K562 (cell line): ENCODE data around the gene PI4KA. TPM values are rescaled to one million over a fixed set of nuclear protein-coding genes. Genes with fewer than 3 reads are reported as not detected.

Experiments
- AFF1 ChIP-seq, 2 experiments: fragments of 450-650 bp; IDR thresholded peaks; 2 replicates each; pipeline ENCODE4 v1.6.1; 2018; ENCODE audit warnings: mild to moderate bottlenecking in 2 of 2, low read depth in 1 of 2; ENCODE audit not compliant: partially characterized antibody in 2 of 2
- BRF1 ChIP-seq: IDR thresholded peaks from 3 replicates; pipeline ENCODE4 v1.6.1; 2011; ENCODE audit warnings: borderline replicate concordance, mild to moderate bottlenecking; ENCODE audit not compliant: insufficient read length; ENCODE audit errors: extremely low read depth
- FOXK1 ChIP-seq: sonication (generic); formaldehyde crosslinking; IDR thresholded peaks from 2 replicates; pipeline ENCODE4 v1.8.0; 2022; ENCODE audit warnings: missing genetic modification reagents, mild to moderate bottlenecking, borderline replicate concordance
- HNRNPH1 ChIP-seq: fragments of 200-400 bp; formaldehyde crosslinking; optimal IDR thresholded peaks from 2 replicates; pipeline ENCODE3; 2017; ENCODE audit warnings: low read depth, mild to moderate bottlenecking, low read length, moderate library complexity
- KHSRP ChIP-seq: fragments of 450-650 bp; IDR thresholded peaks from 2 replicates; pipeline ENCODE4 v1.6.1; 2017
- MCM5 ChIP-seq: fragments of 450-650 bp; IDR thresholded peaks from 2 replicates; pipeline ENCODE4 v1.6.1; 2016; ENCODE audit warnings: low read depth
- PCBP2 ChIP-seq: fragments of 200-400 bp; formaldehyde crosslinking; IDR thresholded peaks from 2 replicates; pipeline ENCODE4 v1.6.1; 2018; ENCODE audit warnings: low read length, low read depth, mild to moderate bottlenecking, moderate library complexity; ENCODE audit not compliant: poor library complexity, severe bottlenecking
- PHF20 ChIP-seq: fragments of 450-650 bp; IDR thresholded peaks from 2 replicates; pipeline ENCODE4 v1.6.1; 2018; ENCODE audit not compliant: partially characterized antibody
- PURB ChIP-seq: sonication (generic); formaldehyde crosslinking; IDR thresholded peaks from 2 replicates; pipeline ENCODE4 v1.9.0; 2021; ENCODE audit warnings: low read depth, mild to moderate bottlenecking, missing genetic modification reagents
- RAD21 ChIP-seq, 2 experiments: fragments of 250-450 bp in 1 of 2; fragments of 450-650 bp in 1 of 2; sonication (Bioruptor Pico) in 1 of 2; formaldehyde crosslinking in 1 of 2; IDR thresholded peaks in 1 of 2; conservative IDR thresholded peaks in 1 of 2; 2 replicates each; pipeline versions ENCODE4 v1.4.0 to v1.8.0; 2020 to 2022; ENCODE audit warnings: mild to moderate bottlenecking in 2 of 2, moderate library complexity in 1 of 2
- RBFOX2 ChIP-seq: fragments of 200-400 bp; formaldehyde crosslinking; IDR thresholded peaks from 2 replicates; pipeline ENCODE4 v1.6.1; 2017; ENCODE audit warnings: low read depth, mild to moderate bottlenecking, low read length, moderate library complexity
- SAFB2 ChIP-seq: fragments of 200-400 bp; formaldehyde crosslinking; IDR thresholded peaks from 2 replicates; pipeline ENCODE4 v1.6.1; 2018; ENCODE audit warnings: borderline replicate concordance, low read length, low read depth, moderate library complexity; ENCODE audit not compliant: severe bottlenecking
- TBL1XR1 ChIP-seq, 2 experiments: IDR thresholded peaks; 2 replicates each; pipeline ENCODE4 v1.6.1; 2012; ENCODE audit warnings: improper control_type of control experiment in 2 of 2, low read length in 2 of 2, mild to moderate bottlenecking in 1 of 2
- TEAD1 ChIP-seq, 2 experiments: fragments of 450-650 bp in 1 of 2; sonication (generic) in 1 of 2; formaldehyde crosslinking; IDR thresholded peaks; 2 replicates each; pipeline versions ENCODE4 v1.4.0 to v1.8.0; 2020 to 2022; ENCODE audit warnings: mild to moderate bottlenecking in 2 of 2, missing genetic modification reagents in 1 of 2
- polyA plus RNA-seq, 8 experiments: library from polyadenylated mRNA; depleted of rRNA in 4 of 8; stranded (reverse) in 5 of 8; unstranded in 3 of 8; fragments of >200 nt; fragmentation: Nextera tagmentation in 2 of 8; fragmentation: Illumina TruSeq in 1 of 8; extraction: Ambion mirVana in 2 of 8; extraction: Trizol in 1 of 8; gene quantifications; 2 replicates each; pipeline versions ENCODE4 v1.2.1 to v1.2.3, GENCODE V29; 2011 to 2014; ENCODE audit warnings: inconsistent platforms in 1 of 8, missing spikeins in 1 of 8
- total RNA-seq, 7 experiments: library from RNA; depleted of rRNA in 6 of 7; stranded (reverse); fragments of >200 nt in 6 of 7; fragmentation: Illumina TruSeq in 2 of 7; extraction: Trizol in 2 of 7; gene quantifications; 2 replicates each; pipeline versions ENCODE4 v1.2.1 to v1.2.3, GENCODE V29; 2011 to 2021; ENCODE audit warnings: low replicate concordance in 1 of 7
- TF ChIP-seq, protein P1 (sequence below): fragments of 200-800 bp; sonication (Bioruptor generic); IDR thresholded peaks from 2 replicates; pipeline ENCODE4 v1.6.1; 2016; ENCODE audit warnings: missing genetic modification characterization, missing compliant biosample characterization
- TF ChIP-seq, protein P2 (sequence below): fragments of 200-800 bp; sonication (Bioruptor generic); IDR thresholded peaks from 2 replicates; pipeline ENCODE4 v1.6.1; 2017; ENCODE audit warnings: missing genetic modification characterization, missing compliant biosample characterization

PI4KA gene
- total and polyA plus RNA-seq, 9 of the 15 experiments (the other 6 are each of a cell fraction or from before 2014, with no cell fraction given) = 7.3 to 187 (median 84.7) TPM

- TF ChIP-seq, protein P1, sequence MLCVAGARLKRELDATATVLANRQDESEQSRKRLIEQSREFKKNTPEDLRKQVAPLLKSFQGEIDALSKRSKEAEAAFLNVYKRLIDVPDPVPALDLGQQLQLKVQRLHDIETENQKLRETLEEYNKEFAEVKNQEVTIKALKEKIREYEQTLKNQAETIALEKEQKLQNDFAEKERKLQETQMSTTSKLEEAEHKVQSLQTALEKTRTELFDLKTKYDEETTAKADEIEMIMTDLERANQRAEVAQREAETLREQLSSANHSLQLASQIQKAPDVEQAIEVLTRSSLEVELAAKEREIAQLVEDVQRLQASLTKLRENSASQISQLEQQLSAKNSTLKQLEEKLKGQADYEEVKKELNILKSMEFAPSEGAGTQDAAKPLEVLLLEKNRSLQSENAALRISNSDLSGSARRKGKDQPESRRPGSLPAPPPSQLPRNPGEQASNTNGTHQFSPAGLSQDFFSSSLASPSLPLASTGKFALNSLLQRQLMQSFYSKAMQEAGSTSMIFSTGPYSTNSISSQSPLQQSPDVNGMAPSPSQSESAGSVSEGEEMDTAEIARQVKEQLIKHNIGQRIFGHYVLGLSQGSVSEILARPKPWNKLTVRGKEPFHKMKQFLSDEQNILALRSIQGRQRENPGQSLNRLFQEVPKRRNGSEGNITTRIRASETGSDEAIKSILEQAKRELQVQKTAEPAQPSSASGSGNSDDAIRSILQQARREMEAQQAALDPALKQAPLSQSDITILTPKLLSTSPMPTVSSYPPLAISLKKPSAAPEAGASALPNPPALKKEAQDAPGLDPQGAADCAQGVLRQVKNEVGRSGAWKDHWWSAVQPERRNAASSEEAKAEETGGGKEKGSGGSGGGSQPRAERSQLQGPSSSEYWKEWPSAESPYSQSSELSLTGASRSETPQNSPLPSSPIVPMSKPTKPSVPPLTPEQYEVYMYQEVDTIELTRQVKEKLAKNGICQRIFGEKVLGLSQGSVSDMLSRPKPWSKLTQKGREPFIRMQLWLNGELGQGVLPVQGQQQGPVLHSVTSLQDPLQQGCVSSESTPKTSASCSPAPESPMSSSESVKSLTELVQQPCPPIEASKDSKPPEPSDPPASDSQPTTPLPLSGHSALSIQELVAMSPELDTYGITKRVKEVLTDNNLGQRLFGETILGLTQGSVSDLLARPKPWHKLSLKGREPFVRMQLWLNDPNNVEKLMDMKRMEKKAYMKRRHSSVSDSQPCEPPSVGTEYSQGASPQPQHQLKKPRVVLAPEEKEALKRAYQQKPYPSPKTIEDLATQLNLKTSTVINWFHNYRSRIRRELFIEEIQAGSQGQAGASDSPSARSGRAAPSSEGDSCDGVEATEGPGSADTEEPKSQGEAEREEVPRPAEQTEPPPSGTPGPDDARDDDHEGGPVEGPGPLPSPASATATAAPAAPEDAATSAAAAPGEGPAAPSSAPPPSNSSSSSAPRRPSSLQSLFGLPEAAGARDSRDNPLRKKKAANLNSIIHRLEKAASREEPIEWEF (CRISPR knock-in tag) = no peak
- TF ChIP-seq PHF20 (no peak), PCBP2 (no peak), RAD21 (CRISPR knock-in tag; conservative IDR thresholded peaks at IDR 0.05 in 1 of 2, IDR thresholded peaks at IDR 0.05 in 1 of 2) (no peak), SAFB2 (no peak), BRF1 (no peak), FOXK1 (peak; percentile 87; the same call in 1 of the 2 replicates), MCM5 (no peak), TEAD1 (CRISPR knock-in tag; IDR thresholded peaks at IDR 0.05) (peak; percentile 69 to 78; a peak in 3 of 4 replicates), KHSRP (no peak), PURB (CRISPR knock-in tag) (no peak), AFF1 (IDR thresholded peaks at IDR 0.05; ENCODE audit: low read depth in 1 of 2, partially characterized antibody in 2 of 2) (no peak), TBL1XR1 (IDR thresholded peaks at IDR 0.05; ENCODE audit: low read length in 2 of 2) (peak in 1 of 2 experiments; percentile 25; a peak in 1 of 4 replicates), HNRNPH1 (no peak), RBFOX2 (no peak)
- TF ChIP-seq, protein P2, sequence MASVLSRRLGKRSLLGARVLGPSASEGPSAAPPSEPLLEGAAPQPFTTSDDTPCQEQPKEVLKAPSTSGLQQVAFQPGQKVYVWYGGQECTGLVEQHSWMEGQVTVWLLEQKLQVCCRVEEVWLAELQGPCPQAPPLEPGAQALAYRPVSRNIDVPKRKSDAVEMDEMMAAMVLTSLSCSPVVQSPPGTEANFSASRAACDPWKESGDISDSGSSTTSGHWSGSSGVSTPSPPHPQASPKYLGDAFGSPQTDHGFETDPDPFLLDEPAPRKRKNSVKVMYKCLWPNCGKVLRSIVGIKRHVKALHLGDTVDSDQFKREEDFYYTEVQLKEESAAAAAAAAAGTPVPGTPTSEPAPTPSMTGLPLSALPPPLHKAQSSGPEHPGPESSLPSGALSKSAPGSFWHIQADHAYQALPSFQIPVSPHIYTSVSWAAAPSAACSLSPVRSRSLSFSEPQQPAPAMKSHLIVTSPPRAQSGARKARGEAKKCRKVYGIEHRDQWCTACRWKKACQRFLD (CRISPR knock-in tag) = no peak; the same call in 1 of the 2 replicates
Measured at GRCh38 chr22:20840646-20841371, 17.8 kb downstream of the PI4KA start (continued).
